RWPE1 (cell line): Measurements from ENCODE around the gene TANC1.
A peak's percentile ranks its signal among the peaks of the same experiment; 100 is the strongest.

Experiments used
- CTCF ChIA-PET: fragments of 350-600 bp; sonication (Branson Sonifier 250); formaldehyde crosslinking; extraction: SDS; loops from one replicate; lab custom pipeline; 2021; lab: Yijun Ruan, JAX
- POLR2A ChIA-PET: fragments of 400-600 bp; formaldehyde crosslinking; extraction: SDS; loops from one replicate; lab custom pipeline; 2020; ENCODE audit warnings: antibody characterized with exemption; ENCODE audit not compliant: low non-redundant PET; lab: Yijun Ruan, JAX
- DNase-seq: peaks from one replicate; pipeline ENCODE4 v3.0.0; 2012; ENCODE audit warnings: low spot score
- H3K27ac ChIP-seq: fragments of 450-650 bp; 2 replicates; pipeline ENCODE4 v1.5.1; 2017
- TF ChIP-seq, protein P1 (sequence below): fragments of 450-650 bp; conservative IDR thresholded peaks from 2 replicates; pipeline ENCODE4 v1.5.1; 2017; ENCODE audit warnings: low read depth, mild to moderate bottlenecking

TANC1 gene

DNA sequence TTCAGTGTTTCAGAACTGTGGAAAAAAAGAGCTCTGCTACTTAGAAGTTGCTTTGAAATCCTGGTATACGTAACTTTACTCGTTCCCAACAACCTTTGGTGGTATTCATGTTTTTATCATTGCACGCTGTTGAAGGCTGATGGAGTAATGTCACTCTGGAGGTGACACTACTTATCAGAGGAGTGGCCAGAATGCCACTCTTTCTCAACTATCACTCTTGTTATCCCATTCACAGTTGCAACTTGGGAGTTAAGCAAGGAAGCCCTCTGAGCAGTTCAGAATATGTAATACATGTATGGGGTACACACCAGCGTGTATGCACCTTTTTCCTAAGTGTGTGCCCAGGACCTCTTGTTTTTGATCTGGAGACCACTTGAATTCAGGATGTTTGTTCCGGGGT, 53.6 kb downstream of the TANC1 start:
- TF ChIP-seq, protein P1, sequence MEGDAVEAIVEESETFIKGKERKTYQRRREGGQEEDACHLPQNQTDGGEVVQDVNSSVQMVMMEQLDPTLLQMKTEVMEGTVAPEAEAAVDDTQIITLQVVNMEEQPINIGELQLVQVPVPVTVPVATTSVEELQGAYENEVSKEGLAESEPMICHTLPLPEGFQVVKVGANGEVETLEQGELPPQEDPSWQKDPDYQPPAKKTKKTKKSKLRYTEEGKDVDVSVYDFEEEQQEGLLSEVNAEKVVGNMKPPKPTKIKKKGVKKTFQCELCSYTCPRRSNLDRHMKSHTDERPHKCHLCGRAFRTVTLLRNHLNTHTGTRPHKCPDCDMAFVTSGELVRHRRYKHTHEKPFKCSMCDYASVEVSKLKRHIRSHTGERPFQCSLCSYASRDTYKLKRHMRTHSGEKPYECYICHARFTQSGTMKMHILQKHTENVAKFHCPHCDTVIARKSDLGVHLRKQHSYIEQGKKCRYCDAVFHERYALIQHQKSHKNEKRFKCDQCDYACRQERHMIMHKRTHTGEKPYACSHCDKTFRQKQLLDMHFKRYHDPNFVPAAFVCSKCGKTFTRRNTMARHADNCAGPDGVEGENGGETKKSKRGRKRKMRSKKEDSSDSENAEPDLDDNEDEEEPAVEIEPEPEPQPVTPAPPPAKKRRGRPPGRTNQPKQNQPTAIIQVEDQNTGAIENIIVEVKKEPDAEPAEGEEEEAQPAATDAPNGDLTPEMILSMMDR, result no peak
- no peak overlapping the region for H3K27ac ChIP-seq
- DNase-seq, result no peak
- ChIA-PET POLR2A (no interaction called here), CTCF (no interaction called here)

DNA sequence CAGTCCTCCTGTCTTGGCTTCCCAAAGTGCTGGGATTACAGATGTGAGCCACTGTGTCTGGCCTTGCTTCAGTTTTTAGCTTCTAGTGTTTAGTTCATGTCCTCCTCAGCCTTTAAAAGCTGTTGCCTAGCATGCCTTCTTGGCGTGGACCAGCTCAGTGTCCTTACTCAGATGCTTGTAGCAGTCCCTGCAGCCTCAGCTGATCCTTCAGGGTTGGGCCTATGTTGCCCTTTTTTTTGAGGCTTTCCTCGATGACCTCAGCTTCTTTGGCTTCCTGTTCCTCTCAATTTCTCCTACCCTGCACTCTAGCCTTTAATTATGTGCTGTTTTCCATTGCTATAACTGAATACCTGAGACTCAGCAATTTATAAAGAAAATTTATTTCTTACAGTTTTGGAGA, 57.7 kb downstream of the TANC1 start:
- CTCF ChIA-PET, result interaction anchor here (0.6 kb wide), 1 partner anchor 508 kb away, joined by 6 read pairs; no protein-coding TSS in a partner anchor
- TF ChIP-seq, protein P1, result no peak
- no peak for DNase-seq
- POLR2A ChIA-PET, result no interaction called here
- no peak overlapping the region; the same call in 1 of the 2 replicates for H3K27ac ChIP-seq

DNA sequence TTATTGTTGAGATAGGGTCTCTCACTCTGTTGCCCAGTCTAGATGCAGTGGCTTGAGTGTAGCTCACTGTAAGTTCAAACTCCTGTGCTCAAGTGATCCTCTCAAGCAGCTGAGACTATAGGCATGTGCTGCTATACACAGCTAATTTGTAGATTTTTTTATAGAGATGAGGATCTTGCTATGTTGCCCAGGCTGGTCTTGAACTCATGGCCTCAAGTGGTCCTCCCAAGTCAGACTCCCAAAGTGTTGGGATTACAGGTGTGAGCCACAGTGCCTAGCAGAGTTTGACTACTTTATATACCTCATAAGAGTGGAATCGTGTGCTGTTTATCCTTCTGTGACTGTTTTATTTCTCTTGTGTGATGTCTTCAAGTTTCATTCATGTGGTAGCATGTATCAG, 60.3 kb downstream of the TANC1 start:
- TF ChIP-seq, protein P1, result no peak
- CTCF ChIA-PET, result interaction anchor here (0.6 to 0.7 kb wide), 2 partner anchors 55 to 72 kb away, joined by 3 to 4 read pairs; no protein-coding TSS in a partner anchor
- POLR2A ChIA-PET, result no interaction called here
- no peak for DNase-seq
- H3K27ac ChIP-seq, result no peak overlapping the region

DNA sequence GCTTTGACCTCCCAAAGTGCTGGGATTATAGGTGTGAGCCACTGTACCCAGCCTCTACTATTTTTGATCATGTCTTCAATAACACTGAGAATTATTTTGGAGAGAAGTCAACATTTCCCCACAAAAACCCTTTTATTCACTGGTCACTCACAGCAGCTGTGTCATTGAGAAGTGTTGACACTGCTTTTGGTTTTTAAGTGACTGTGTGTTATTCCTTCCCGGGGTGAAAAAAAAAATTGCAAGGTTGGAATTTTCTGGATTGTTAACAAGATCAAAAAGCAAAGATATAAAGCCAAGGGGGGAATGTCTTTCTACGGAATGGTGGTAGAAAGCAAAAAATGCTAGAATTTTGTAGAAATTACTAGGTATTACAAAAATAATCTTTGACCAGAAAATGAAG, 61.5 kb downstream of the TANC1 start:
- ChIA-PET POLR2A (no interaction called here), CTCF (interaction anchor here (0.6 kb wide), 1 partner anchor 43 kb away, joined by 3 read pairs; no protein-coding TSS in a partner anchor)
- no peak for DNase-seq
- H3K27ac ChIP-seq, result no peak overlapping the region
- TF ChIP-seq, protein P1, result no peak

DNA sequence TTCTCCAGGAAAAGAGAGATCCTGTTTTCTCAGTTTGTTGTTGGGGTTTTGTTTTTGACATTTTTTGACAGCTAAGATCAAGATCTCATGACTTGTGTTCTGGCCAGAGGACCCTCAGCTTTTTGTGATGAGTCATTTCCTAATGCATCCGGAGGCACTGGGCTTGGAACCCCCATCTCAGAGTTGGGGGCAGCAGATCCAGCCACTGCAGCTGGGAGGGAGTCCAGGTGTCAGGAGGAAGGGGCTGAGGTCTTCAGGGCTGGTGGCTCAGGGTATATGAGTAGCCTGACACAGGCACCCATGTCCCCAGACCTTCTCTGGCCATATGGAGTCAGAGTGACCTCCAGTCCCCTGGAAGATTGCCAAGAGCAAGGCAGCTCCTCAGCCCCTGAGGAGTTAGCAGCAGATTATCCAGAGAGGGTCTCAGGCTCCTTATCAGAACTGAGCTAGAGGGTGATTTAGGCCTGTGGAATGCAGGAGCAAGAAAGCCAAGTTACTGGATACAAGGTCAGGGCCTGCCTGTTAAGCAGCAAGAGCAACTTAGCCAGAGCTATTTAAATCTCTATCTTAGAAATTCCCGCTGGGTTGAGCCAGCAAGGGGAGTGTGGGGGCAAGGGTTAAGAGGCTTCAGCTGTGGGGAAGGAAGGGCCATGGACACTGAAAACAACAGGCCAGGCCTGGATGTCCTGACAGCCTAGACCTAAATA, 62.4 kb downstream of the TANC1 start:
- POLR2A ChIA-PET, result no interaction called here
- CTCF ChIA-PET, result interaction anchor here (0.6 kb wide), 1 partner anchor 1236 kb away, joined by 3 read pairs; no protein-coding TSS in a partner anchor
- peak; percentile 60 for DNase-seq
- TF ChIP-seq, protein P1, result no peak
- H3K27ac ChIP-seq, result peak overlapping the region; percentile 79

DNA sequence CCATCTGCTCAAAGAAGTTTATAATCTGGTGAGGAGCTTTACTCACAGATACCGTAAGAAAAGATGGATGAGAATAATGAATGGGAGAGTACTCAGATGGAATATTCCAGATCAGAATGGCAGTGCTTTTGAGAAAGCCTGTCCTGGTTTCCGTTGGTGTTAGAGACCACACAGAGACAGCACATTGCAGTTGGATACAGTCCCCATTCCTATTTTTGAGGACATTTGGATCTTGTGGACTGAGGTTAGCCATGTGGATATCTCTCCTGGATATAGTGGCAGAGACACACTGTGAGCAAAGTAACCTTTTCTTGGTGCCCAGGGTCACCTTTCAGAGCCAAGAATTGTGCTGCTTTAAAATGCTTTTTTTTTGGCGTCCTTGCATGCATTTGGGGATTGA, 63.7 kb downstream of the TANC1 start:
- TF ChIP-seq, protein P1, result no peak
- DNase-seq, result no peak
- H3K27ac ChIP-seq, result no peak overlapping the region
- ChIA-PET POLR2A (no interaction called here), CTCF (no interaction called here)
